Stimulated activated CD4-positive, alpha-beta T cell treated with anti-CD3 and anti-CD28 coated beads, Interleukin-4, amount 100 ng/mL, for 48 hours (primary cell): Measurements from ENCODE around the gene AKAP7.

Experiments
- DNase-seq, 2 donors: peaks; one replicate each; pipeline ENCODE4 v3.0.0-alpha.2; 2020; ENCODE audit warnings: low read depth in 2 of 2

Gene AKAP7

DNA sequence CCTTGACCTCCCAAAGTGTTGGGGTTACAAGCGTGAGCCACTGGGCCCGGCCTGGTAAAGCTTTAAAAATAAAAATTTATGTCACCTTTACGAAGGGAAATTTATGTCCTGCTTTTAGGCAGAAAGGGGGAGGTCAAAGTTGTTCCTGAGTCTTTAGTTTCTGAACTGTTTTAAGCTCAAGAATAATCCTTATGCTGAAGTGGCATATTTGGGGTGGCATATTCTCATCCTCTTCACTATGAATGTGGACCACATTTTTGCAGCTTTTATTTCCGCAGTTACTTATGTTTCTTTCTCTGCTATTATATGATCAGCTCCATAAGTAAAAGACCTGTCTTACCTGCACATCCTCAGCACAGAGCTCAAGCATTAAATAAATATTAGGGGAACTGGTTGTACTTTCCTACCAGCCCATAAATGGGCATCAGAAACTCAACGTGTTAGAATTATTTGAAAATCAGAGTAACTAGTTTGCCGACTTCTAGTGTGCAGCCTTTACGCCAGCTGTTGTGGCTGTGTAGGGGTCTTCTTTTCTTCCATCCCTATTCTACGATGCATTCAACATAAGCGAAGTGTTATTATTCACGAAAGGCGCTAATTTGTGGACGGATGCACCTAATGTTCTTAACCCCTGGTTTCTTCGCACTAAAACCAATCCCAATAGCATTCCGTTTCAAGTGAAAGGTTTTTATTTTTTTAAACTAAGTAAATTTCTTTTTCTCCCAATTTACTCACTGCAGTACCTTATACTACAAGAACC is 867 bp upstream of the AKAP7 start:
- no peak for DNase-seq

DNA sequence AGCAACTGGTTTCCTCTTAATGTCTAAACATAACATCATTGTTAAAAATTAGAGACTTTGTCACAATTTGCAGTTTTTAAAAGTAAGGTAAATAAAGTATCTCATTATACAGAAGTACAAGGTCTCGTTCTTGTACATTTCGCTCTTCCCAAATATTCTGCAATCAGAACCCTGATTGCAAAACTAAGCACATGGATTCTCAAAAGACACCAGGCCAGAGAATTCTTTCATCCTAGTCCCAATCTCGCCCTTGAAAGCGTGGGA is 355 bp upstream of the AKAP7 start:
- no peak for DNase-seq

DNA sequence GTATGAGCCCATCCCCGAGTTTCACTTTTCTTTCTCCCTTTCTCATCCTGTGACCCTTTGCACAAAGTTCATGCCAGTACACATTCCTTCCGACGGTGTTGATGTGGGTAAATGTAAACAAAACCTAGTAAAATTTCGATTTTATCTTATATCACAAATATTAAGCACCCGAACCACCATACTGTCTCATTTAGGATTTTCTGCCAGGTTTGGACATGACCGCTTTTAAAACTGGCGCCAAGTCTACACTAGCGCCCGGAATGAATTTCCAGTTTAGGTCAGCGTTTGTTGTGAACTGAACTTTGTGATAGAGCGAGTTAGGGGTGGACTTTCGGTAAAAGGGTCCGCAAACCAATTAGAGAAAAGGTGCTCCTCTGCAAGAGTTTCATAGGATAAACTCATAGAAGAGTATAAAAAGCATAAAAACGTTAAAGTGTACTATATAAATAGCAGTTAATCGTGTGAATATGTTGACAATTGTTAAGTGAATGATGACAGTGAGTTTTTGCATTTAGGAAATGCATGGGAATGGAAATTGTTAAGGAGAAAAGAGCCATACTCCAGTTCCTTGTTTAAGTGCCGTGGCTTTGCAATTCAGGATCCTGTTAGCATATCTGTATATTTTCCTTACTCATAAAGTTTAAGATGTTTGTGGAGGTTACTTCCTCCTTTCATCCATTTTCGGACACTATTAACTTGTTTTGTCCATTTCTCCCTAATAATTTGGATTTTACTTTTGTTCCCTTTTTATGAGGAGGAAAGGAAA is 937 bp downstream of the AKAP7 start:
- no peak for DNase-seq

DNA sequence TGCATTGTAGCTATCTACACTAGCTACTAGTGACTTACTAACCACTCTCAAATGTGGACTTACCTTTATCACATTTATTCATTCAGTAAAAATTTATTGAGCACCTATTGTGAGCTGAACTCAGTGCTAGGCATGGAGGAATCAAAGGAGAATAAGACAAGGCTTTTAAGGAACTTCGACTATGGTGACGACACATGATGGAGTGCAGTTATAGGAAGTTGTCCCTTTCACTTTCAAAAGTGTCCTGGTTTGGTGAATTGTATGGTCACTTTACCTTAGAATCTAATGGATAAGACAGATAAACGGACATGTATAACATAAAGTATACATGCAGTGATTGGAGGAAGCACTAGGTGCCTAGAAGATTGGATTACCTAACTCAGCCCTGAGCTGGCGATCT is 4.3 kb downstream of the AKAP7 start:
- no peak for DNase-seq

DNA sequence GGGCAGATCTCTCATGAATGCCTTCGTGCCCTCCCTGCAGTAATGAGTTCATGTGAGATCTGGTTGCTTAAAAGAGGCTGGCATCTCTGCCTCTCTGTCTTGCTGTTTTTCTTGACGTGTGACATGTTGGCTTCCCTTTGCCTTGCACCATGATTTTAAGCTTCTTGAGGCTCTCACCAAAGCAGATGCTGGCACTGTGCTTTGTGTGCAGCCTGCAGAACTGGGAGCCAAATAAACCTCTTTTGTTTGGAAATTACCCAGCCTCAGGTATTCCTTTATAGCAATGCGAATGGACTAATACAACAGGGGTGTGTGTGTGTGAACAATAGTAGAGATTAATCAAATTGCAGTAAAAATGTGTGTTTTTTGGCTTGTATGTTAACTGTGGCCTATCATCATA is 8.1 kb downstream of the AKAP7 start:
- DNase-seq = no peak

DNA sequence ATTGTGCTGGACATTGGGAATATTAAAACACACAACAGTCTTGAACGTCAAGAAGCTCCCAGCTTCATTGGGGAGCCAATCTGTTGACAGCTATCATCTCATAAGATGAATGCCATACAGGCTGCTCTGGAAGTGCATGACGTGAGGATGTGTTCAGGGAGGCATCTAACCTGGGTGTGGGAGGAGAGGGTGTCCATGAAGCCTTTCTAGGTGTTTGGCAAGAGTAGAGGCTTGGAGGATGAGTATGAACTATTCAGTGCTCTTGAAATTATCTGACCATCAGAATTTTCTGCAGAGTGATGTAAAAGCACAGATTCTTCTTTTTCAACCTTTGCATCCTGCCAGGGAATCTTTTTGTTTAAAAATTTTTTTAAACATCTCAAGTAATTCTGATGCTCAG is 11.6 kb downstream of the AKAP7 start:
- no peak for DNase-seq

DNA sequence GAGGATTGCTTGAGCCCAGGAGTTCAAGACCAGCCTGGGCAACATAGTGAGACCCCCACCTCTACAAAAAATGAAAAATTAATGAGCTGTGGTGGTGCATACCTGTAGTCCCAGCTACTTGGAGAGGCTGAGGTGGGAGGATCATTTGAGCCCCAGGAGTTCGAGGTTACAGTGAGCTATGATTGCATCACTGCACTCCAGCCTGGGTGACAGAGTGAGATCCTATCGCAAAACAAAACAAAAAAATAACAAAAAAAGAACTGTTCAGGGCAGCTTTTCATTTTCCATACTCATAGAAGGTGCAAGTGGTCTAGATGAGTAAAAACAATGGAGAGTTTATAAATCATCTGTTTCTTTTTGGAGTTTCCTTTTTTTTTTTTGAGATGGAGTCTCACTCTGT is 21.1 kb downstream of the AKAP7 start:
- no peak for DNase-seq

DNA sequence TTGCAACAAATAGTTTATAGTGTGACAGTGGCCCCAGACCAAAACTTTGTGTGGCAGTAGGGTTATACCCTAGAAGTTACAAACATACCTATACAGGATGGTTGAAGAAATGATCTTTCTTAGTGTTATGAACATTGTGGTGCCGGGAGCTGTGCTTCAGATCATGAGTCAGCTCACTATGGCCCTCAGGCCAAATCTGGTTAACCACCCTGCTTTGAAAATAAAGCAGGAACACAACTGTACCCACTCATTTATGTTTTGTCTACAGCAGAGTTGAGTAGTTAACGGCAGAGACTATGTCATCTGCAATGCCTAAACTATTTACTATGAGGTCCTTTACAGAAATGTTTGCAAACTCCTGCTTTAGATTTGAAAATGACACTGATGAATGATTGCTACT is 24.3 kb downstream of the AKAP7 start:
- no peak for DNase-seq

DNA sequence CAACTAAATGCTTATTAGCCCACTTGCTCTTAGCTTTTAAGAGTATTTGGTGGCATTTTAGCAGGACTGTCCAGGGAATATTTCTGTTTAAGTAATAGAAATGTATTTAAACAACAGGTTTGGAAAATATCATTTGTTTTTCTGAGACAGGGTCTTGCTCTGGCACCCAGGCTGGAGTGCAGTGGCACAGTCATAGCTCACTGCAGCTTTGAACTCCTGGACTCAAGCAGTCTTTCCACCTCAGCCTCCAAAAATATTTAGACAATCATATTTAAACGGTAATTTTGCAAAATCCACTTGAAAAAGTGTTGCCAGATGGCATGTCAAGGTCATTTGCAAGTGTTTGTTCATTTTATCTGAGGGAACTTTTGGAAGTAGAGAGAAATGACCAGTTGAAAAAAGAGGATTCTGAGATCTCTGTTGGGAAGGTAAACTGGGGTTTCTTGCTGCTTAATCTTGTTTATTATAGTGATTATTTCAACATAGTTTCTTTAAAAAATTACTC is 25.0 kb downstream of the AKAP7 start:
- DNase-seq = no peak

DNA sequence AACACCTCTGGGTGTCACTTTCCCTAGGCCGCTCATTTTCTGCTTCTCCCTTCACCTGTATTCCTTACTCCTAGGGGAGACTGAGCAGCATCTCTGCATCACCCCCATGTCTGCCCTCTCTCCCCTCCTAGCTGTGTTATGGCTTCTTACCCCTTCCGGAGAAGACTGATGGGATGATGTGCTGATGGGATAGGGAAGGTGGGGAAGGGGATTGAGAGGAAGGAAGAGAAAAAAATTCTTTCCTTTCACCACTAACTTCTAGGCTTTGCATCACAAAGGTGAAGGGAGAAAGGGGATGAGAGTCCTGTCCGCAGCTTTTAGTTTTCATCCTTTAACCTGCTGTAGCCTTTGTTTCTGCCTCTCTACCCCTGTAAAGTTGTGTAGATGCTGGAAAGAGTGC is 26.7 kb downstream of the AKAP7 start:
- no peak for DNase-seq

DNA sequence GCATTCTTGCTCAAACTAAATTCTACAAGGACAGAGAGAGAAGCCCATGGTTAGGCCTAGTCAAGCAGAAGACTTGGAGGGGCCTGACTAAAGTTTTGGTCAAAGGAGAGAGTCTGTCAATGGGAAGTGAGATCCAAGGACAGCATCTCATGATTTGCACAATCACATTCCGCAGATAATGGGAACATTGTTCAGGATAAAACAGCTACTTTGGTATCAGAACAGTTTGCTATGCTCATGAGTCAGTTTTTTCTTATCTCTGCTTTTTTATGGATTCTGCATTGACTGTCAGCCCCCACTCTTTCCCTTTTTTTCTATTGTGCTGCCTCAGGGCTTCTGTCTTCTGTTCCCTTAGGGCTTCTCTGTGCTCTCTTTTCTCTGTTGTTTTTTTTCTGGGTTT is 28.6 kb downstream of the AKAP7 start:
- no peak for DNase-seq

DNA sequence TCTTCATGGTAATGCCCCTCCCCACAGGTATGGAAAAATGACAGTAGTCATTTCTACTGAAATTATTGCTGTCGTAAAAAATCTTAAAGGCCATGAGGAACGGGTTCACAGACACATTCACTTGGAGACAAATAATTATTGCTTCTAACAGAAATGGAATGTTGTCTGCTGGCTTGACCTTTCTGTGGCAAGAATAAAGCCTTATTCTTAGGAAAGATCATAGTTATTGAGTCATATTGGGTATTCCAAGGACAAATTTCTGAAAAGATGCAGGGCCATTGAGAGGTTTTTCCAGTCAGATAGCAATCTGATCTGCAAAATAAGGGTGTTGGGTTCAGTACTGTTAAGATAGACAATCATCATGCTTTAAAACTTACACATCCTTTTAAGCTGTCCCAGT is 29.2 kb downstream of the AKAP7 start:
- DNase-seq = no peak

DNA sequence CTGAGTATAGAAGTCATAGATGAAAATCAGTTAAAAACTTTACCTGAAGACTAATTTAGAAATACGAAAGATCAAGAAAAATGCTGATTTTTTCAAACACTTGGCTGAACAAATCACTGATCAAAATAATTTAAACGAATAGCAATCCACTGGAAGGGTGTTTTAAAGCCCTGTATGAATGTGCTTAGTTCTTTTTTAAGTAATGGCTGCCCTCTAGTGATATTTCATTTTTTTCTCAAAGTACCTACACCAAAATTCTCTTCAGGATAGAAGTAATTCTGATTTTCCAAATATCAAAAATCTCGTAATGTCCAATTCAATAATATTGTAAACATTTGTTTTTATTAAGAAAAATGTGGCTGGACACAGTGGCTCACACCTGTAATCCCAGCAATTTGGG is 32.5 kb downstream of the AKAP7 start:
- DNase-seq = no peak

DNA sequence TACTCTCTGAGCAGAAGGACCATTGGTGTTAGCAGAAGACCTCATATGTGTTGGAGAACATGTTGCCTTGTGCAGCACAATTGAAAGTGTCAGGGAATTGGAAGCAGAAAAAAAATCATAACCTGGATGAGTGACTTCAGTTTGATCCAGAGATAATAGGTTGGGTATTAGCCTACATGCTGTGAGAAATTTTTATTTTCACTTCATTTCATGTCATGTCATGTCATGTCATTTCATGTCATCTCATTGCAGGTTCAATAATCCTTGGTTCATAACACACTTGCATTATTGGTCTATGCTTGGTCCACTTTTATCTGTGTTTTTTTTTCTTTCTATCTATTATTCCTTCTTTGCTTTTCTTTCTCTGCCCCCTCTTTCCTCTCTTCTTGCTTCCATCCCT is 34.3 kb downstream of the AKAP7 start:
- DNase-seq = no peak

DNA sequence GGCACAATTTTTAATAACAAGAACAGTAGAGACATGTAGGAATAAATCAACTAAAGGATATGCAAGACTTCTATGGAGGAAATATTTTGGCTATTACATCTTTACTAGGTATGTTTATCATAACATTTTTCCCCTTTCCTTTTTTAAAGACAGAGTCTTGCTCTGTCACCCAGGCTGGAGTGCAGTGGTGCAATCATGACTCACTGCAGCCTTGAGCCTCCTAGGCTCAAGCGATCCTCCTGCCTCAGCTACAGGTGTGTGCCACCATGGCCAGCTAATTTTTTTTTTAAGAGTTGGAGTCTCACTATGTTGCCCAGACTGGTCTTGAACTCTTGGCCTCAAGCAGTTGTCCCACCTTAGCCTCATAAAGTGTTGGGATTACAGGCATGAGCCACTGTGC is 37.0 kb downstream of the AKAP7 start:
- DNase-seq = no peak

DNA sequence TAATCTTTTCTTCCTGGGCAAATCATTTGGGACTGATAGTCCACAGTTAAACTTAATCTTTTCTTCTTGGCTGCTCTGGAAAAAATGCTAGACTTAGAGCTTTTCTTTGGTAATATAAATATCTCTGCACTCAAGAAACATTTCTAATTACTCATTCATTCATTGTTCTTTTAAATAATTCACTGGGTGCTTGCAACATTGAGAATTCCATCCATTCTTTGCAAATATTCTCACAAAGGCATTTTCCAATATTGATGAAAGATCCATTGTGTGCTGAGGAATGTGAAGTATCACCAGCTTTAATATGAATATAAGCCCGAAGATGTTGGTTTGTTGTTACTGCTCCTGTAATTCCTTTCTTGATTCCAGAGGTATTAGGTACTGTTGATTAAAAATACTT is 38.4 kb downstream of the AKAP7 start:
- no peak for DNase-seq

DNA sequence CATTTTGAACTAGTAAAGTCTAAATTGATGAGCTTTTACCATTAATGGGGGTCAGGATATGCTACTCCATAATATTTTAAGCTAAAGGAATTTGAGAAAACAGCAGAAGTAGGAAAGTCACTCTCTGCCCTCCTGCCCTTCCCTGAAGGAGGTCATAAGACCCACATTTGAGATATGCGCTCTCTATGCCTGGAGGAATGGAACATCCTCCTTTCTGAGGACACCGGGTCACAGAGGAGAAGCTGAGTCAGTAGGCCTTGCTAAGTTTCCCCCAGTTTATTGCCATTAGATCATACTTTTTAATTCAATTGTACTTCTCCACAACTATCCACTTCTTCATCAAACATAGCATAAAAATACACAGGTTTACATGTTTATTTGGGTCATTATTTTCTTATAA is 40.3 kb downstream of the AKAP7 start:
- DNase-seq = no peak

DNA sequence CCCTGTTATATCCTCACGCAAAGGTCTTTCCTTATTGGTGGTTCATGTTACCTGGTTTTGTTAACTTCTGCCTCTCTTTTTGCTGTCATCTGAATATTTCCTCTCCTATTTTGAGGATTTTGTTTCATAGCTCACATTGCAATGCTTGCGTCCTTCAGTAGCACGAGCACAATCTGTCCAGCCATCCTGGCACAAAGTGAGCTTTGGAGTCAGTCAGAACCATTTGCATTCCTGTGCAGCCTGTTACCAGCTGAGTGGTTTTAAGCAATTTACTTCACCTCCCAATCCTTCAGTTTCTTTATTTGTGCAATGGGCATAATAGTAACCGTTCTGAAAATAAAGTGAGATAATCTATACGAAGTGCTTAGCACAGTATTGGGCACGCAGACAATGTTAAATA is 42.7 kb downstream of the AKAP7 start:
- no peak for DNase-seq

DNA sequence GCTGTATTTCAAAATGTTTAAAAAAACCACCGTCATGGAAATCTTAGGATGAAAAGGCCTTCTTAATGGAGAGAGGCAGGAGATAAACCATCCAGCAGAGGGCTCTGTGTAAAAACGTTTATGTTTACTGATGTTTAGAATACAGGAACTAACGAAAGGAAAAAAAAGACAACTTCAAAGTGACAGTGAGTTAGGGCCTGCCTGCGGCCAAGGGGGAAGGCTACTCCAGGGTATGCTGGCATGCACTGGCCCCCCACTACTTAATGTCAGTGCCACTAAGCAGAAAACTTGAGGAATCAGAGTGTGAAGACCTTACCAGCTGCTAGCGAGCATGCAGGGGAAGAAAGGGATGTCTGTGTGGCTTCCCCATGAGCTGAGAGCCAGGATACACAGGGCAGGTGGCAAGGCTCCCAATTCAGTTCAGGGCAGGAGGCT is 47.7 kb downstream of the AKAP7 start:
- DNase-seq = no peak

DNA sequence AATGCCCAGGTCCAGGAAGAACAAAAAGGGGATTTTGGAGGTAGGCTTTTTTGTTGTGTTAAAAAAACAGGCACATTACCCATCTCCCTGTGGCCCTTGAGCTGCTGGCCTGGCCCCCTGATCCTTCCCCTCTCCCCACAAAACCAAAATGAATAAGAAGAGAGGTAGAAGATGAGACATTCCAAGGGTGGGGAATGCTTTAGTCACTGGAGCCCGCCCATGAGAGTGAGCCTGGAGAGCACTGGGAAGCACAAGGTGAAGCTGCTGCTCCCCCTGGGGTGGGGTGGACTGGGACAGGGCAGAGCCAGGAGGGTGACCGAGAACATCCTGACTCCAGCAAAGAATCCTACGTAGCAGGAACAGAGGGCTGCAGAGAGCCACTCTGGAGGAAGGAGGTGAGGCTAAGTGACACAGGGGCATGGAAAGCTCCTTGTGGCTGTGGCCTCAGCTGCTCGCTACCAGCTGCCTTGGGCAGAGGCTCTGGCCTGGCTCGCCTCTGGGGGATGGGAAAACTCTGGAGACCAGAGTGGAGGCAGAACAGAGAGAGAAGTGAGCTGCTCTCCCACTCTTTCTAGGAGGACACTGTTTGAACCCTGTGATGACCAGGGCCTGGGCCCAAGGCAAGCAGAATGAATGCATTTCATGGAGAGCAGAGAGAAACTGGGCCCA is 48.3 kb downstream of the AKAP7 start:
- DNase-seq = no peak

DNA sequence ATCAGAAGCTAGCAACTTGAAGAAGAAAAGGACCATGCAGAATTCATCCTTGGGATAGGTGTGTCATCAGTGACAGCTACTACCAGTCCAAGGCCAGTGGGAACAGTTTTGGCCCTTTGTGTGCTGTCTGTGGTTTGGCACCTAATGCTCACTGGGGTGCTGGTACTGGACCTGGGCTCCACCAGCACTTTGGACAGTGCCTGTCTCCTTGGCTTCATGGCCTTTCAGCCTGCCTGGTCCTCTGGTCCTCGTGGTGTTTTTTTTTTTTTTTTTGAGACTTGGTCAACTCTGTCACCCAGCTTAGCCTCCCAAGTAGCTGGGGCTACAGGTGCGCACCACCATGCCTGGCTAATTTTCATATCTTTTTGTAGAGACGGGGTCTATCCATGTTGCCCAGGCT is 56.3 kb downstream of the AKAP7 start:
- DNase-seq = no peak

DNA sequence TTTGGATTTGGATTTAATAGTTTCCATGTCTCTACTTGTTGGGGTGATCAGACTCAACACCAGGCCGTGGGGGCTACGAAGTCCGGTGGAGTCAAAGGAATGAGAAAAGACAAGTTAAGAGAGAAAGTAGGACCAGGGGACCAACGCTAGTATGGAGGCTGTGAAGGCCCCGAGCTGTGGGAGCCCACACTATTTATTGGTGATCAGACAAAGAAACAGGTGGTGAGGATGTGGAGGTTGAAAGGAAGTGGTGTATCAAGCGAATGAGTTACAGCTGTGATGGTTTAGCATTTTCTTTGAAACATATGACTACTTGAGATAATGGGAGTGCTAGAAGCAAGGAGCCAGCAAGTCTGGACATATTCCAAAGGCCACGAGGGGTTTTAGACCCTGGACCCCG is 62.4 kb downstream of the AKAP7 start:
- no peak for DNase-seq
